ENCODE results near the gene TAS2R8. TPM values are rescaled to one million over a fixed set of nuclear protein-coding genes. Genes with fewer than 3 reads are reported as not detected.
"Not testable (repeated sequence)": the region's sequence is repeated elsewhere in the genome, so short reads cannot be mapped to it uniquely, and the experiment has no call there.

The TAS2R8 gene
- total RNA-seq, 8 experiments from 2014 or later, result 0.23 to 0.43 (median 0.30) TPM; not detected in 4

DNA sequence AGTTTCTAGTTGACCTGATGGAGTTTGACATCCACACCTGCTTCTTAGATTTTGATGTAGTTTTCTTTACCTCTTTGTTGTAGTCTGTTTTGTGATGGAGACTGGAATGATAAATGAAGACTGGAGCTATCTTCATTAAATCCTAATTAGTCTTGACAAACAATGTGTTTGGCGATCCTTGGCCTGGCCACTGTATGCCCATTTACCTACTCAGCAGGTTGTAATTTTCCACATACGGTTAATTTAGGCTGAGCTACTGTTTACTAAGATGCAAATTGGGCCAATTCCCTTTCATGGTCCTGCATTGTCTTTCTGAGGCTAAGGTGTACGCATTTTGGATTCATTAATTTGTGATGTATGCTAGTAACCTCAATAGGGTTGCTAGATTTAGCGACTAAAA, 4.5 kb downstream of the TAS2R8 start, which contains the start of gene TAS2R7:
Gene TAS2R7 (minus strand): TSS at position 41 of the 400 bp plus-strand sequence. CDS start 57 bp downstream, outside the sequence.
- no peak within 1 kb of the TSS for H3K4me3 ChIP-seq
- peaks cover 0 to 9% of the 10 kb centered on the region in 2 donors for H3K4me1 ChIP-seq (replicated peaks in 1 of 2)
- H3K27ac ChIP-seq, result no peak within 1 kb of the TSS
- in situ Hi-C loops (cut with MboI; ENCODE audit: low pct_unique_long_range_greater_than_20kb in 2 of 9, low sequenced_read_pairs in 9 of 9, unreplicated experiment in 9 of 9), result no loop called here
- ATAC-seq (replicated peaks in 6 of 8), result no peak
- WGBS, 10 experiments, result 0 to 75% (median 34%) methylated on average over 1 to 4 of the region's 4 CpGs

DNA sequence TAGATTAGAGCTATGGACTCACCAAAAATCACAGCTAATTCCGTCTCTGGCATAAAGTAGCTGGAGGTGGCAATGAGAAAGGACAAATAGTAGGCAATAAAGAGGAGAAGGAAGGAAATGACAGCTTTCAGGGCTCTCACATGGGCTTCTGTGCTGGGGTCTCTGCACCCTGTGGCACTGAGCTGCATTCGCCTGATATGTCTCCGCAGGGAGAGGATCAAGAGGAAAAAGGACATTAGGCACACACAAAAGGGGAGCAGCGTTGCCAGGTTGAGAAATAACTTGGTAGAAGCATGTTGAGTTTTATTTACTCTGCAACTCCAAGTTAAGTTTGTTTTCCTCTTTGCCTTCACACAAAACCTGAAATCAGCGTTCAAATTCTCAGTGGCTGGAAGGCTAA, 5.3 kb downstream of the TAS2R8 start:
- Histone ChIP-seq H3K27ac (no peak overlapping the region), H3K4me1 (replicated peaks in 1 of 2) (peaks cover 0 to 9% of the 10 kb centered on the region in 2 donors), H3K4me3 (no peak overlapping the region)
- 7 to 86% (median 54%) methylated on average over 2 to 5 of the region's 5 CpGs; no CpG with 5 or more reads in 1 of the 10 experiments for WGBS, 10 experiments
- peak in 1 of 8 experiments; percentile 91 for ATAC-seq (replicated peaks in 6 of 8)
- in situ Hi-C loops (cut with MboI; ENCODE audit: low pct_unique_long_range_greater_than_20kb in 2 of 9, low sequenced_read_pairs in 9 of 9, unreplicated experiment in 9 of 9), result no loop called here

DNA sequence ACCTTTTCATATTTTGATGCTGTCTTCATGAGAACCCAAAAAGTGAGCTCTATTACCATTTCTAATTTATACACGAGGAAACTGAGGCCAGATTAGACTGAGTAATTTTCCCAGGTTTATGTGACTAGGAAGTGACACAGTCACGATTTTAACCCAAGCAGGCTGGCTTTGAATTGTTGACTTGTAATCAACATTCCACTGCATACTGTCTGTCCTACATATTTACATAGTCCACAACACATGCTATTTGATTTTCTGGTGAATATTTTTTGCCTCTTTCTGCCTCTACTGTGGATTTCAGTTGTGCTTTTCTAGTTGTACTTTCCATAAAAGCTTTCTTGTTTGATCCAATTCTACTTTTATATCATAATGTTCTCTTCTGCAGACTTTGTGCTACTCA, 12.9 kb downstream of the TAS2R8 start:
- no peaks in the 10 kb centered on the region for H3K4me1 ChIP-seq (replicated peaks in 1 of 2)
- 0 to 100% (median 33%) methylated on average over 1 to 2 of the region's 2 CpGs; no CpG with 5 or more reads in 1 of the 10 experiments for WGBS, 10 experiments
- H3K27ac ChIP-seq, result no peak overlapping the region
- in situ Hi-C loops (cut with MboI; ENCODE audit: low pct_unique_long_range_greater_than_20kb in 2 of 9, low sequenced_read_pairs in 9 of 9, unreplicated experiment in 9 of 9), result loop anchor here in 1 of 9 experiments (25.0 kb wide), 1 partner anchor 393 kb away; the partner anchor contains the start of gene TAS2R42
- ATAC-seq (replicated peaks in 6 of 8), result peak in 3 of 8 experiments; percentile 43 to 80 (median 67)
- H3K4me3 ChIP-seq, result no peak overlapping the region

DNA sequence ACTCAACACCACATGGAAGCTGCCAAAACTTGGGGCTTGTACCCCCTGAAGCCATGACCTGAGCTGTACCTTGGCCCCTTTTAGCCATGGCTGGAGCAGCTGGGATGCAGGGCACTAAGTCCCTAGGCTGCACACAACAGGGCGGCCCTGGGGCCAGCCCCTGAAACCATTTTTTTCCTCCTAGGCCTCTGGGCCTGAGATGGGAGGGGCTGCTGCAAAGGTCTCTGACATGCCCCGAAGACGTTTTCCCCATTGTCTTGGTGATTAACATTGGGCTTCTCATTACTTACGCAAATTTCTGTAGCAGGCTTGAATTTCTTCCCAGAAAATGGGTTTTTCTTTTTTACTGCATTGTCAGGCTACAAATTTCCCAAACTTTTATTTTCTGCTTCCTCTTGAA, 15.3 kb downstream of the TAS2R8 start:
- not testable (repeated sequence) for ATAC-seq (replicated peaks in 6 of 8); H3K27ac ChIP-seq; H3K4me1 ChIP-seq (replicated peaks in 1 of 2); H3K4me3 ChIP-seq
- in situ Hi-C loops (cut with MboI; ENCODE audit: low pct_unique_long_range_greater_than_20kb in 2 of 9, low sequenced_read_pairs in 9 of 9, unreplicated experiment in 9 of 9), result loop anchor here in 1 of 9 experiments (25.0 kb wide), 1 partner anchor 396 kb away; the partner anchor contains the start of gene TAS2R42
- WGBS, 10 experiments, result 37 to 93% (median 67%) methylated on average over 1 to 3 of the region's 4 CpGs; no CpG with 5 or more reads in 1 of the 10 experiments

DNA sequence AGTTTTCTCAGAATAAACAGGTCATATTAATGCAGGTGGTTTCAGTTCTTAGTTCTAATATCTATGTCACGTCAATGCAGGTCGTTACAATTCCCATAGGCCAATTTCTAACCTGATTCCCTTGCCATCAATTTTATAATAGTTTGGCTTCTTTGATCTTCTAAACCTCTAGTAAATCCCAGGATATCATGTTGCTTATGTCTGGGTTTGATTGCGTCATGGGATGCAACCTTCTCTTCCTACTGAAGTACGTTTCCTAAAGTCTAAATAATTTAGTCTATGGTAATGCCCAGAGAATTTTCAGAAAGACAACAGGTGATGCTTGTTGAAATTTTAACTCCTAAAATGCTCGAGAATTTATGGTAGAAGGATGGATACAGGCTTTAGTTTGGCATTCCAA, 23.8 kb downstream of the TAS2R8 start:
- Histone ChIP-seq H3K4me1 (replicated peaks in 1 of 2) (no peaks in the 10 kb centered on the region), H3K4me3 (no peak overlapping the region), H3K27ac (no peak overlapping the region)
- ATAC-seq (replicated peaks in 6 of 8), result no peak
- in situ Hi-C loops (cut with MboI; ENCODE audit: low pct_unique_long_range_greater_than_20kb in 2 of 9, low sequenced_read_pairs in 9 of 9, unreplicated experiment in 9 of 9), result loop anchor here in 1 of 9 experiments (25.0 kb wide), 1 partner anchor 404 kb away; the partner anchor contains the start of gene TAS2R42
- 12 to 91% (median 80%) methylated on average over 3 to 5 of the region's 5 CpGs for WGBS, 10 experiments

DNA sequence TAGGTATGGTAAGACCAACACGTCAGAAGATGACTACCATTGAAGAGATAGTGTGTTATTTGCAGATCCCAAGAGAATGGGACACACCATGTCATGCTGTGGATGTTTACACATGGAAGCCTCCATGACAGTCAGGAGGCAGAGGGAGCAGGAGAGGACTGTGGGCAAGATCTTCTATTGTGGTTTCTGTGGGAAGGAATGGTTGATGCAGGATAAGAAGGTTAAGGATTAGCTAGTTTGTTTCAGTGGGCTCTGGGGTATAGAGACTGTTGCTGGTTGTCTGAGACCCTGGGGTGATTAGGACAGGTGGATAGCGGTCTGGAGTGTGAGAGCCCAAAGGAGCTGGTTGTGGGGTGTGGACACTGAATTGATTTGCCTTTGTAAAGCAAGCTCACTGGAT, 28.0 kb downstream of the TAS2R8 start:
- ATAC-seq (replicated peaks in 6 of 8), result no peak
- Histone ChIP-seq H3K4me3 (no peak overlapping the region), H3K27ac (no peak overlapping the region), H3K4me1 (replicated peaks in 1 of 2) (no peaks in the 10 kb centered on the region)
- 0 to 100% (median 83%) methylated on average over 1 to 2 of the region's 2 CpGs; no CpG with 5 or more reads in 2 of the 10 experiments for WGBS, 10 experiments
- in situ Hi-C loops (cut with MboI; ENCODE audit: low pct_unique_long_range_greater_than_20kb in 2 of 9, low sequenced_read_pairs in 9 of 9, unreplicated experiment in 9 of 9), result loop anchor here in 4 of 9 experiments (10.0 to 25.0 kb wide), 4 partner anchors 408 to 716 kb away; partner anchors contain the start of gene TAS2R42 (in 1 of the 4)

DNA sequence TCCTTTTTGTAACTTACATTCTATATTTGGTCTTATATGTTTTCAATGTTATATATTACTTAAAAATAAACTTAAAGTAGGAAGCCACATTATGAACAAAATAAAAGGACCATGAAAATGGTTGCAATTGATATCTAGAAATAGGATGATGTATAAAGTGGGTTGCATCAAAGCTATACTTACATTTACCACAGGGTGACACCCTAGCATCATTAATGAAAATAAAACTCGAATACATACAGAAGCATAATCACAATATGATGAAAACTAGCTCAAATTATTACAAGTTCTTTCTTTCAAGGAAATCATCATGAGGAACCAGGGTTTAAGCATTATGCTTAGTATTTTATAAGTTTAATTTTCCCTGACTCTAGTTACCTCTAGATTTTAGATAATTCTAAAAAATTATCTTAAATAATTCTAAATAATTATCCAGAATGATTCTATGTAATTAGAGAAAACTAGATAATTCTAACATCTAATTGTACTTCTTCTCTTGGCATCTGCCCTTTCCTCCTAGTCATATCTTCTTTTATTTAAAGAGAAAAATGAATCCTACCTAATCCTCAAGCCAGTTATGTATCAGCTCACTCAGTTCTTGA, 35.9 kb downstream of the TAS2R8 start:
- Histone ChIP-seq H3K4me3 (no peak overlapping the region), H3K4me1 (replicated peaks in 1 of 2) (no peaks in the 10 kb centered on the region), H3K27ac (no peak overlapping the region)
- peak in 4 of 8 experiments; percentile 47 to 68 (median 60) for ATAC-seq (replicated peaks in 6 of 8)
- 0 to 13% (median 0%) methylated on average over 1 of the region's 1 CpG; no CpG with 5 or more reads in 1 of the 10 experiments for WGBS, 10 experiments
- in situ Hi-C loops (cut with MboI; ENCODE audit: low pct_unique_long_range_greater_than_20kb in 2 of 9, low sequenced_read_pairs in 9 of 9, unreplicated experiment in 9 of 9), result loop anchor here (10.0 to 25.0 kb wide), 5 partner anchors 416 to 724 kb away; partner anchors contain the start of gene TAS2R42 (in 5 of the 9)

DNA sequence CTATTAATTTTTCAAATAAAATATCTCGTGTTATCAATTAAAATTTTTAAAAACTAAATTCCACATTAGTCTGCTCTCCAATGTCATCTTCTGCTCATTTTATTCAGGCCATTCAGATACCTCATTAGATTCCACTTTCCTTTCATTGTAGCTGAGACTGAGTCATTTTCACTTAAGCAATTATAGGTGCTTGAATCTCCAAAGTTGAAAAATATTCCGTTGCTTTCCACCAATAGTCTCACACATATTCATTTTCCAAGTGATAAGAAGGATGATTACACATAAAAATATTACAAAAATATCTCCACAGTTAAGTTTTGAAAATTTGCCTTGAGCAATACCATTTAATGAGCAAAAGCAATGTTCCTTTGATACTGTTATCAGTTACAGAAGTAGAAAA, 47.4 kb downstream of the TAS2R8 start:
- in situ Hi-C loops (cut with MboI; ENCODE audit: low pct_unique_long_range_greater_than_20kb in 2 of 9, low sequenced_read_pairs in 9 of 9, unreplicated experiment in 9 of 9), result loop anchor here in 7 of 9 experiments (25.0 kb wide), 2 partner anchors 428 to 728 kb away; partner anchors contain the start of gene TAS2R42 (in 5 of the 7)
- WGBS, 10 experiments, result 0 to 60% (median 25%) methylated on average over 1 to 2 of the region's 2 CpGs

DNA sequence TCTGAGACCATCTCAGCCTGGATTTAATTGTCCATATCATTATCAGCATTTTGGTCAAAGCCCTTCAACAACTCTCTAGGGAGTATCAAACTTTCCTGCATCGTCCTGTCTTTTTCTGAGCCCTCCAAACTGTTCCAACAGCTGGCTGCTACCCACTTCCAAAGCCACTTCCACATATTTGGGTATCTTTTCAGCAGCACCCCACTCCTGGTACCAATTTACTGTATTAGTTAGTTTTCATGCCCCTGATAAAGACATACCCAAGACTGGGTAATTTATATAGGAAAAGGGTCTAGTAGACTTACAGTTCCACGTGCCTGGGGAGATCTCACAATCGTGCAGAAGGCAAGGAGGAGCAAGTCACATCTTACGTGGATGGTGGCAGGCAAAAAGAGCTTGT, 50.9 kb downstream of the TAS2R8 start:
- no peak overlapping the region for H3K27ac ChIP-seq
- H3K4me3 ChIP-seq, result no peak overlapping the region
- in situ Hi-C loops (cut with MboI; ENCODE audit: low pct_unique_long_range_greater_than_20kb in 2 of 9, low sequenced_read_pairs in 9 of 9, unreplicated experiment in 9 of 9), result loop anchor here in 7 of 9 experiments (25.0 kb wide), 2 partner anchors 431 to 731 kb away; partner anchors contain the start of gene TAS2R42 (in 5 of the 7)
- H3K4me1 ChIP-seq (replicated peaks in 1 of 2), result no peaks in the 10 kb centered on the region
- 0 to 90% (median 63%) methylated on average over 1 to 4 of the region's 4 CpGs for WGBS, 10 experiments
- no peak for ATAC-seq (replicated peaks in 6 of 8)

More for the DNA sequence above, 47.4 kb downstream of the TAS2R8 start:
- no peak overlapping the region for H3K4me3 ChIP-seq
- no peak overlapping the region for H3K27ac ChIP-seq
- no peak for ATAC-seq (replicated peaks in 6 of 8)
- no peaks in the 10 kb centered on the region for H3K4me1 ChIP-seq (replicated peaks in 1 of 2)

Other genes with a start within 250 kb of the TAS2R8 start
- gene MAGOHB, start 193.7 kb downstream of the TAS2R8 start, total RNA-seq, result 10 to 100 TPM; 19.7 to 33.3 (median 30.2) TPM
- gene STYK1, start 133.2 kb downstream of the TAS2R8 start, total RNA-seq, result 1 to 10 TPM in 1 of 8 experiments, under 1 TPM in 5, not detected in 2; 0.14 to 2.3 (median 0.18) TPM
- 100 to 1,000 TPM in 4 of 8 experiments, 10 to 100 TPM in 4; 34.5 to 558 (median 101) TPM for gene YBX3, start 84.0 kb downstream of the TAS2R8 start, total RNA-seq
- gene TAS2R7, start 4.7 kb downstream of the TAS2R8 start, total RNA-seq, result under 1 TPM in 1 of 8 experiments, not detected in 7; 0.41 TPM
- under 1 TPM in 7 of 8 experiments, not detected in 1; 0.16 to 0.57 (median 0.40) TPM for gene TAS2R9, start 2.9 kb upstream of the TAS2R8 start, total RNA-seq
- 1 to 10 TPM in 6 of 8 experiments, under 1 TPM in 2; 0.50 to 3.3 (median 1.6) TPM for gene TAS2R10, start 19.1 kb upstream of the TAS2R8 start, total RNA-seq
- gene PRR4, start 42.2 kb upstream of the TAS2R8 start, total RNA-seq, result 10 to 100 TPM in 1 of 8 experiments, 1 to 10 TPM in 7; 4.2 to 13.9 (median 6.8) TPM
- gene PRH1, start 77.0 kb upstream of the TAS2R8 start, total RNA-seq, result 10 to 100 TPM; 14.8 to 57.0 (median 28.8) TPM
- 1 to 10 TPM in 7 of 8 experiments, under 1 TPM in 1; 0.63 to 7.7 (median 1.6) TPM for gene TAS2R13, start 102.3 kb upstream of the TAS2R8 start, total RNA-seq
- gene PRH2, start 122.0 kb upstream of the TAS2R8 start, total RNA-seq, result 1 to 10 TPM in 4 of 8 experiments, under 1 TPM in 2, not detected in 2; 0.78 to 3.9 (median 1.4) TPM
- gene TAS2R14, start 132.0 kb upstream of the TAS2R8 start, total RNA-seq, result 10 to 100 TPM in 1 of 8 experiments, 1 to 10 TPM in 7; 2.6 to 12.9 (median 4.0) TPM
- 1 to 10 TPM in 6 of 8 experiments, under 1 TPM in 2; 0.75 to 7.2 (median 1.8) TPM for gene TAS2R50, start 179.6 kb upstream of the TAS2R8 start, total RNA-seq
- 10 to 100 TPM in 1 of 8 experiments, 1 to 10 TPM in 6, under 1 TPM in 1; 0.96 to 13.2 (median 3.2) TPM for gene TAS2R20, start 191.0 kb upstream of the TAS2R8 start, total RNA-seq
- 10 to 100 TPM in 2 of 8 experiments, 1 to 10 TPM in 6; 1.5 to 16.7 (median 5.1) TPM for gene TAS2R19, start 215.3 kb upstream of the TAS2R8 start, total RNA-seq
- 10 to 100 TPM in 2 of 8 experiments, 1 to 10 TPM in 6; 2.5 to 17.5 (median 4.7) TPM for gene TAS2R31, start 224.1 kb upstream of the TAS2R8 start, total RNA-seq